Left ventricle myocardium inferior (tissue), 1 donor: ENCODE results near the gene TGOLN2. TPM values are rescaled to one million over a fixed set of nuclear protein-coding genes. Genes with fewer than 3 reads are reported as not detected.

ENCODE experiments used
- DNase-seq: peaks from one replicate; pipeline ENCODE4 v3.0.0-alpha.2; 2020
- H3K27ac ChIP-seq: fragments of 200-600 bp; replicated peaks from 2 replicates; pipeline ENCODE4 v1.8.0; 2021
- H3K27me3 ChIP-seq: fragments of 200-600 bp; 2 replicates; pipeline ENCODE4 v1.8.0; 2021; ENCODE audit warnings: low read depth
- H3K36me3 ChIP-seq: fragments of 200-600 bp; 2 replicates; pipeline ENCODE4 v1.8.0; 2021
- H3K4me1 ChIP-seq: fragments of 200-600 bp; 2 replicates; pipeline ENCODE4 v1.8.0; 2021
- H3K4me3 ChIP-seq: fragments of 200-600 bp; 2 replicates; pipeline ENCODE4 v1.8.0; 2021; ENCODE audit warnings: mild to moderate bottlenecking, moderate library complexity
- H3K9me3 ChIP-seq: fragments of 200-600 bp; replicated peaks from 2 replicates; pipeline ENCODE4 v1.8.0; 2021
- CTCF ChIP-seq: fragments of 200-600 bp; IDR thresholded peaks from 2 replicates; pipeline ENCODE4 v1.8.0; 2021; ENCODE audit warnings: antibody characterized with exemption, mild to moderate bottlenecking, borderline replicate concordance
- intact Hi-C: fragments of 100-400 bp; cut with micrococcal nuclease; formaldehyde crosslinking; loops from one replicate; pipeline ENCODE4 v1.11.0; 2022
- total RNA-seq: library from RNA; stranded (reverse); fragmentation: NEBNext Ultra II Directional; extraction: Animal tissue kit (Norgen Biotek cat#: 25700); gene quantifications from one replicate; pipeline ENCODE4 v1.2.1, GENCODE V29; 2021
- donor health status: DM: no; HTN: yes; CAD: no; lungs with severe emphysema.

Gene TGOLN2
- total RNA-seq, 1 donor from 2014 or later: 71.5 TPM

GRCh38 chr2:85309699-85310321 is 18.0 kb downstream of the TGOLN2 start:
- DNase-seq: no peak
- Histone ChIP-seq H3K4me1 (peaks cover 42% of the 10 kb centered on the region), H3K36me3 (peaks cover 41% of the 10 kb centered on the region), H3K27me3 (no peaks in the 10 kb centered on the region), H3K27ac (peak overlapping the region; percentile 44), H3K4me3 (no peak overlapping the region), H3K9me3 (no peaks in the 10 kb centered on the region)
- intact Hi-C loops: no loop called here
- no peak for TF ChIP-seq CTCF

GRCh38 chr2:85308896-85309555 is 18.8 kb downstream of the TGOLN2 start:
- no peak for TF ChIP-seq CTCF
- Histone ChIP-seq H3K9me3 (no peaks in the 10 kb centered on the region), H3K4me1 (peaks cover 35% of the 10 kb centered on the region), H3K27me3 (no peaks in the 10 kb centered on the region), H3K4me3 (no peak overlapping the region), H3K27ac (peak overlapping the region; percentile 44), H3K36me3 (peaks cover 41% of the 10 kb centered on the region)
- peak; percentile 53 for DNase-seq
- intact Hi-C loops: no loop called here

- H3K4me3 ChIP-seq: no peak overlapping the region
- no peaks in the 10 kb centered on the region for H3K9me3 ChIP-seq
- no peaks in the 10 kb centered on the region for H3K27me3 ChIP-seq
- H3K27ac ChIP-seq: no peak overlapping the region
- TF ChIP-seq CTCF: no peak
- H3K4me1 ChIP-seq: peaks cover 30% of the 10 kb centered on the region
- peaks cover 40% of the 10 kb centered on the region for H3K36me3 ChIP-seq
- DNase-seq: no peak
- intact Hi-C loops: no loop called here
Observed at GRCh38 chr2:85308201-85308600, 19.6 kb downstream of the TGOLN2 start.

- Histone ChIP-seq H3K27me3 (no peaks in the 10 kb centered on the region), H3K27ac (peak overlapping the region; percentile 54), H3K4me1 (peaks cover 30% of the 10 kb centered on the region), H3K9me3 (no peaks in the 10 kb centered on the region), H3K4me3 (no peak overlapping the region), H3K36me3 (peaks cover 40% of the 10 kb centered on the region)
- intact Hi-C loops: no loop called here
- DNase-seq: no peak
- no peak for TF ChIP-seq CTCF
Observed at GRCh38 chr2:85307527-85307897, 20.3 kb downstream of the TGOLN2 start.

- H3K36me3 ChIP-seq: peaks cover 39% of the 10 kb centered on the region
- intact Hi-C loops: loop anchor here (5.0 kb wide), 1 partner anchor 237 kb away; no protein-coding TSS in a partner anchor
Observed at GRCh38 chr2:85303780-85304531, 23.8 kb downstream of the TGOLN2 start.

More at GRCh38 chr2:85303780-85304531, 23.8 kb downstream of the TGOLN2 start:
- Histone ChIP-seq H3K4me3 (no peak overlapping the region), H3K27me3 (no peaks in the 10 kb centered on the region), H3K27ac (no peak overlapping the region), H3K9me3 (no peaks in the 10 kb centered on the region), H3K4me1 (peaks cover 32% of the 10 kb centered on the region)
- TF ChIP-seq CTCF: no peak
- no peak for DNase-seq
